ENCODE measurements around the gene MAML3. TPM values are rescaled to one million over a fixed set of nuclear protein-coding genes. Genes with fewer than 3 reads are reported as not detected.

The MAML3 gene
- total and polyA plus RNA-seq, 2 of the 13 experiments (the other 11 are each of a cell fraction or from before 2014, with no cell fraction given): 0.05 to 0.13 TPM

DNA sequence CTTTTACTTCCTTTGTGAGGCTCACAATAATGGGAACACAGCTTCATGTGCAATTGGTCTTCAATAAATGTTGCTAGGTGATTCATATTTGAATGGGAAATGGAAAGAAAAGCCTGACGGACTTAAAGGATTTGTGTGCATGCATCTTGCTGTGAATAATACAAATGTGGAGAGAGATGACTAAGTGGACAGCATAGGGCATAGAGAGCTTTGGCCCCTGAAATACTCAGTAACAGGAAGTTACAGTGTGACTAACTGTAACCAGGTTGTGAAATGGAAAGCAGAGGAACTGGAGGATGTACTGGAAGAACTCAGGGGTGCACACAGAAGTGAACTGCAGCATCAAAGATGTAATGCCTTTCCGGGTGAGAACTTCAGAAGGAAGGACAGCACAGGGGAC is 281.7 kb downstream of the MAML3 start (continued):
- no peak for TF ChIP-seq ZNF709 (CRISPR knock-in tag; IDR thresholded peaks at IDR 0.05)
- TF ChIP-seq NFE2L1 (CRISPR knock-in tag; IDR thresholded peaks at IDR 0.05; ENCODE audit: borderline replicate concordance): no peak
- no peak for TF ChIP-seq ZBTB42 (CRISPR knock-in tag; IDR thresholded peaks at IDR 0.05)
- TF ChIP-seq TBX3 (IDR thresholded peaks at IDR 0.05; ENCODE audit: borderline replicate concordance): no peak
- TF ChIP-seq, protein P1, sequence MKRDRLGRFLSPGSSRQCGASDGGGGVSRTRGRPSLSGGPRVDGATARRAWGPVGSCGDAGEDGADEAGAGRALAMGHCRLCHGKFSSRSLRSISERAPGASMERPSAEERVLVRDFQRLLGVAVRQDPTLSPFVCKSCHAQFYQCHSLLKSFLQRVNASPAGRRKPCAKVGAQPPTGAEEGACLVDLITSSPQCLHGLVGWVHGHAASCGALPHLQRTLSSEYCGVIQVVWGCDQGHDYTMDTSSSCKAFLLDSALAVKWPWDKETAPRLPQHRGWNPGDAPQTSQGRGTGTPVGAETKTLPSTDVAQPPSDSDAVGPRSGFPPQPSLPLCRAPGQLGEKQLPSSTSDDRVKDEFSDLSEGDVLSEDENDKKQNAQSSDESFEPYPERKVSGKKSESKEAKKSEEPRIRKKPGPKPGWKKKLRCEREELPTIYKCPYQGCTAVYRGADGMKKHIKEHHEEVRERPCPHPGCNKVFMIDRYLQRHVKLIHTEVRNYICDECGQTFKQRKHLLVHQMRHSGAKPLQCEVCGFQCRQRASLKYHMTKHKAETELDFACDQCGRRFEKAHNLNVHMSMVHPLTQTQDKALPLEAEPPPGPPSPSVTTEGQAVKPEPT (CRISPR knock-in tag; IDR thresholded peaks at IDR 0.05; ENCODE audit: low read depth): no peak
- no peak for TF ChIP-seq MATR3 (CRISPR knock-in tag; IDR thresholded peaks at IDR 0.05)
- no peak for TF ChIP-seq CBFB (CRISPR knock-in tag; IDR thresholded peaks at IDR 0.05)
- TF ChIP-seq, protein P2, sequence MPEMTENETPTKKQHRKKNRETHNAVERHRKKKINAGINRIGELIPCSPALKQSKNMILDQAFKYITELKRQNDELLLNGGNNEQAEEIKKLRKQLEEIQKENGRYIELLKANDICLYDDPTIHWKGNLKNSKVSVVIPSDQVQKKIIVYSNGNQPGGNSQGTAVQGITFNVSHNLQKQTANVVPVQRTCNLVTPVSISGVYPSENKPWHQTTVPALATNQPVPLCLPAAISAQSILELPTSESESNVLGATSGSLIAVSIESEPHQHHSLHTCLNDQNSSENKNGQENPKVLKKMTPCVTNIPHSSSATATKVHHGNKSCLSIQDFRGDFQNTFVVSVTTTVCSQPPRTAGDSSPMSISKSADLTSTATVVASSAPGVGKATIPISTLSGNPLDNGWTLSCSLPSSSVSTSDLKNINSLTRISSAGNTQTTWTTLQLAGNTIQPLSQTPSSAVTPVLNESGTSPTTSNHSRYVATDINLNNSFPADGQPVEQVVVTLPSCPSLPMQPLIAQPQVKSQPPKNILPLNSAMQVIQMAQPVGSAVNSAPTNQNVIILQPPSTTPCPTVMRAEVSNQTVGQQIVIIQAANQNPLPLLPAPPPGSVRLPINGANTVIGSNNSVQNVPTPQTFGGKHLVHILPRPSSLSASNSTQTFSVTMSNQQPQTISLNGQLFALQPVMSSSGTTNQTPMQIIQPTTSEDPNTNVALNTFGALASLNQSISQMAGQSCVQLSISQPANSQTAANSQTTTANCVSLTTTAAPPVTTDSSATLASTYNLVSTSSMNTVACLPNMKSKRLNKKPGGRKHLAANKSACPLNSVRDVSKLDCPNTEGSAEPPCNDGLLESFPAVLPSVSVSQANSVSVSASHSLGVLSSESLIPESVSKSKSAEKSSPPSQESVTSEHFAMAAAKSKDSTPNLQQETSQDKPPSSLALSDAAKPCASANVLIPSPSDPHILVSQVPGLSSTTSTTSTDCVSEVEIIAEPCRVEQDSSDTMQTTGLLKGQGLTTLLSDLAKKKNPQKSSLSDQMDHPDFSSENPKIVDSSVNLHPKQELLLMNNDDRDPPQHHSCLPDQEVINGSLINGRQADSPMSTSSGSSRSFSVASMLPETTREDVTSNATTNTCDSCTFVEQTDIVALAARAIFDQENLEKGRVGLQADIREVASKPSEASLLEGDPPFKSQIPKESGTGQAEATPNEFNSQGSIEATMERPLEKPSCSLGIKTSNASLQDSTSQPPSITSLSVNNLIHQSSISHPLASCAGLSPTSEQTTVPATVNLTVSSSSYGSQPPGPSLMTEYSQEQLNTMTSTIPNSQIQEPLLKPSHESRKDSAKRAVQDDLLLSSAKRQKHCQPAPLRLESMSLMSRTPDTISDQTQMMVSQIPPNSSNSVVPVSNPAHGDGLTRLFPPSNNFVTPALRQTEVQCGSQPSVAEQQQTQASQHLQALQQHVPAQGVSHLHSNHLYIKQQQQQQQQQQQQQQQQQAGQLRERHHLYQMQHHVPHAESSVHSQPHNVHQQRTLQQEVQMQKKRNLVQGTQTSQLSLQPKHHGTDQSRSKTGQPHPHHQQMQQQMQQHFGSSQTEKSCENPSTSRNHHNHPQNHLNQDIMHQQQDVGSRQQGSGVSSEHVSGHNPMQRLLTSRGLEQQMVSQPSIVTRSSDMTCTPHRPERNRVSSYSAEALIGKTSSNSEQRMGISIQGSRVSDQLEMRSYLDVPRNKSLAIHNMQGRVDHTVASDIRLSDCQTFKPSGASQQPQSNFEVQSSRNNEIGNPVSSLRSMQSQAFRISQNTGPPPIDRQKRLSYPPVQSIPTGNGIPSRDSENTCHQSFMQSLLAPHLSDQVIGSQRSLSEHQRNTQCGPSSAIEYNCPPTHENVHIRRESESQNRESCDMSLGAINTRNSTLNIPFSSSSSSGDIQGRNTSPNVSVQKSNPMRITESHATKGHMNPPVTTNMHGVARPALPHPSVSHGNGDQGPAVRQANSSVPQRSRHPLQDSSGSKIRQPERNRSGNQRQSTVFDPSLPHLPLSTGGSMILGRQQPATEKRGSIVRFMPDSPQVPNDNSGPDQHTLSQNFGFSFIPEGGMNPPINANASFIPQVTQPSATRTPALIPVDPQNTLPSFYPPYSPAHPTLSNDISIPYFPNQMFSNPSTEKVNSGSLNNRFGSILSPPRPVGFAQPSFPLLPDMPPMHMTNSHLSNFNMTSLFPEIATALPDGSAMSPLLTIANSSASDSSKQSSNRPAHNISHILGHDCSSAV (CRISPR knock-in tag; IDR thresholded peaks at IDR 0.05; ENCODE audit: borderline replicate concordance): no peak
- TF ChIP-seq ZNF768 (CRISPR knock-in tag; IDR thresholded peaks at IDR 0.05): no peak
- no peak for TF ChIP-seq ATM (IDR thresholded peaks at IDR 0.05; ENCODE audit: borderline replicate concordance)
- TF ChIP-seq ZNF781 (CRISPR knock-in tag; IDR thresholded peaks at IDR 0.05; ENCODE audit: borderline replicate concordance, not compliant biosample characterization): no peak
- TF ChIP-seq MEF2D (CRISPR knock-in tag; IDR thresholded peaks at IDR 0.05): no peak
- 0 out of 2 replicates have a peak, but pooled peaks have one; percentile 44 for TF ChIP-seq SOX5 (CRISPR knock-in tag; IDR thresholded peaks at IDR 0.05; ENCODE audit: borderline replicate concordance)
- TF ChIP-seq, protein P3, sequence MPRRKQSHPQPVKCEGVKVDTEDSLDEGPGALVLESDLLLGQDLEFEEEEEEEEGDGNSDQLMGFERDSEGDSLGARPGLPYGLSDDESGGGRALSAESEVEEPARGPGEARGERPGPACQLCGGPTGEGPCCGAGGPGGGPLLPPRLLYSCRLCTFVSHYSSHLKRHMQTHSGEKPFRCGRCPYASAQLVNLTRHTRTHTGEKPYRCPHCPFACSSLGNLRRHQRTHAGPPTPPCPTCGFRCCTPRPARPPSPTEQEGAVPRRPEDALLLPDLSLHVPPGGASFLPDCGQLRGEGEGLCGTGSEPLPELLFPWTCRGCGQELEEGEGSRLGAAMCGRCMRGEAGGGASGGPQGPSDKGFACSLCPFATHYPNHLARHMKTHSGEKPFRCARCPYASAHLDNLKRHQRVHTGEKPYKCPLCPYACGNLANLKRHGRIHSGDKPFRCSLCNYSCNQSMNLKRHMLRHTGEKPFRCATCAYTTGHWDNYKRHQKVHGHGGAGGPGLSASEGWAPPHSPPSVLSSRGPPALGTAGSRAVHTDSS (CRISPR knock-in tag; conservative IDR thresholded peaks at IDR 0.05): no peak
- no peak for TF ChIP-seq JUND (CRISPR knock-in tag; IDR thresholded peaks at IDR 0.05)
- TF ChIP-seq SAFB2 (CRISPR knock-in tag; IDR thresholded peaks at IDR 0.05; ENCODE audit: borderline replicate concordance, low read depth): no peak
- TF ChIP-seq SRSF4 (IDR thresholded peaks at IDR 0.05; ENCODE audit: low read depth, low read length, poor library complexity, severe bottlenecking): no peak
- no peak for TF ChIP-seq ASH2L (IDR thresholded peaks at IDR 0.05; ENCODE audit: insufficient read length, low read depth, low read length)
- TF ChIP-seq BHLHE40 (IDR thresholded peaks at IDR 0.05; ENCODE audit: low read length): no peak
- no peak for TF ChIP-seq ETV6 (CRISPR knock-in tag; conservative IDR thresholded peaks at IDR 0.05)

Data from HepG2 (cell line).